ENCODE results near the gene LTBP1.
"Not testable (repeated sequence)": the region's sequence is repeated elsewhere in the genome, so short reads cannot be mapped to it uniquely, and the experiment has no call there.

Gene LTBP1

GRCh38 chr2:32915694-32916093 lies 31.1 kb upstream of the LTBP1 start:
- DNase-seq (ENCODE audit: insufficient read length), result no peak
- TF ChIP-seq POLR2AphosphoS5 (IDR thresholded peaks at IDR 0.05; ENCODE audit: low read depth, low read length) (no peak), TAF1 (IDR thresholded peaks at IDR 0.05; ENCODE audit: borderline replicate concordance, low read depth, low read length) (no peak), POLR2A (IDR thresholded peaks at IDR 0.05; ENCODE audit: low read depth, low read length) (no peak)
- FAIRE-seq, result no peak

GRCh38 chr2:32918774-32919173 lies 28.0 kb upstream of the LTBP1 start:
- no peak for TF ChIP-seq POLR2AphosphoS5 (IDR thresholded peaks at IDR 0.05; ENCODE audit: low read depth, low read length)
- no peak for TF ChIP-seq POLR2A (IDR thresholded peaks at IDR 0.05; ENCODE audit: low read depth, low read length)
- TF ChIP-seq TAF1 (IDR thresholded peaks at IDR 0.05; ENCODE audit: borderline replicate concordance, low read depth, low read length), result no peak
- FAIRE-seq (no peak), DNase-seq (ENCODE audit: insufficient read length) (no peak)

GRCh38 chr2:32919901-32920300 lies 26.9 kb upstream of the LTBP1 start:
- not testable (repeated sequence) for FAIRE-seq; DNase-seq (ENCODE audit: insufficient read length)

GRCh38 chr2:32921486-32921885 lies 25.3 kb upstream of the LTBP1 start:
- FAIRE-seq, result not testable (repeated sequence)

GRCh38 chr2:32922501-32922900 lies 24.3 kb upstream of the LTBP1 start:
- DNase-seq (ENCODE audit: insufficient read length) (no peak), FAIRE-seq (no peak)
- TF ChIP-seq TAF1 (IDR thresholded peaks at IDR 0.05; ENCODE audit: borderline replicate concordance, low read depth, low read length), result no peak
- no peak for TF ChIP-seq POLR2A (IDR thresholded peaks at IDR 0.05; ENCODE audit: low read depth, low read length)
- no peak for TF ChIP-seq POLR2AphosphoS5 (IDR thresholded peaks at IDR 0.05; ENCODE audit: low read depth, low read length)

More at GRCh38 chr2:32921486-32921885, 25.3 kb upstream of the LTBP1 start:
- DNase-seq (ENCODE audit: insufficient read length), result not testable (repeated sequence)

- DNase-seq (ENCODE audit: insufficient read length) (no peak), FAIRE-seq (no peak)
- TF ChIP-seq POLR2A (IDR thresholded peaks at IDR 0.05; ENCODE audit: low read depth, low read length) (no peak), TAF1 (IDR thresholded peaks at IDR 0.05; ENCODE audit: borderline replicate concordance, low read depth, low read length) (no peak), POLR2AphosphoS5 (IDR thresholded peaks at IDR 0.05; ENCODE audit: low read depth, low read length) (no peak)
Observed at GRCh38 chr2:32923109-32923508, 23.6 kb upstream of the LTBP1 start.

- FAIRE-seq (no peak), DNase-seq (ENCODE audit: insufficient read length) (no peak)
- TF ChIP-seq POLR2A (IDR thresholded peaks at IDR 0.05; ENCODE audit: low read depth, low read length) (no peak), POLR2AphosphoS5 (IDR thresholded peaks at IDR 0.05; ENCODE audit: low read depth, low read length) (no peak), TAF1 (IDR thresholded peaks at IDR 0.05; ENCODE audit: borderline replicate concordance, low read depth, low read length) (no peak)
Observed at GRCh38 chr2:32925283-32925815, 21.4 kb upstream of the LTBP1 start.

GRCh38 chr2:32925976-32926707 lies 20.6 kb upstream of the LTBP1 start:
- no peak for DNase-seq (ENCODE audit: insufficient read length)
- TF ChIP-seq POLR2AphosphoS5 (IDR thresholded peaks at IDR 0.05; ENCODE audit: low read depth, low read length) (no peak), TAF1 (IDR thresholded peaks at IDR 0.05; ENCODE audit: borderline replicate concordance, low read depth, low read length) (no peak), POLR2A (IDR thresholded peaks at IDR 0.05; ENCODE audit: low read depth, low read length) (no peak)
- no peak for FAIRE-seq

GRCh38 chr2:32926708-32927084 lies 20.1 kb upstream of the LTBP1 start:
- TF ChIP-seq TAF1 (IDR thresholded peaks at IDR 0.05; ENCODE audit: borderline replicate concordance, low read depth, low read length), result no peak
- no peak for TF ChIP-seq POLR2AphosphoS5 (IDR thresholded peaks at IDR 0.05; ENCODE audit: low read depth, low read length)
- TF ChIP-seq POLR2A (IDR thresholded peaks at IDR 0.05; ENCODE audit: low read depth, low read length), result no peak
- no peak for DNase-seq (ENCODE audit: insufficient read length)
- no peak for FAIRE-seq

GRCh38 chr2:32930436-32930835 lies 16.3 kb upstream of the LTBP1 start:
- FAIRE-seq (no peak), DNase-seq (ENCODE audit: insufficient read length) (no peak)
- TF ChIP-seq POLR2AphosphoS5 (IDR thresholded peaks at IDR 0.05; ENCODE audit: low read depth, low read length), result no peak
- TF ChIP-seq TAF1 (IDR thresholded peaks at IDR 0.05; ENCODE audit: borderline replicate concordance, low read depth, low read length), result no peak
- TF ChIP-seq POLR2A (IDR thresholded peaks at IDR 0.05; ENCODE audit: low read depth, low read length), result no peak

- no peak for DNase-seq (ENCODE audit: insufficient read length)
- no peak for FAIRE-seq
- no peak for TF ChIP-seq TAF1 (IDR thresholded peaks at IDR 0.05; ENCODE audit: borderline replicate concordance, low read depth, low read length)
- no peak for TF ChIP-seq POLR2AphosphoS5 (IDR thresholded peaks at IDR 0.05; ENCODE audit: low read depth, low read length)
- TF ChIP-seq POLR2A (IDR thresholded peaks at IDR 0.05; ENCODE audit: low read depth, low read length), result no peak
Observed at GRCh38 chr2:32931519-32931918, 15.2 kb upstream of the LTBP1 start.

GRCh38 chr2:32931945-32932709 lies 14.6 kb upstream of the LTBP1 start:
- no peak for DNase-seq (ENCODE audit: insufficient read length)
- no peak for FAIRE-seq
- TF ChIP-seq POLR2AphosphoS5 (IDR thresholded peaks at IDR 0.05; ENCODE audit: low read depth, low read length) (no peak), TAF1 (IDR thresholded peaks at IDR 0.05; ENCODE audit: borderline replicate concordance, low read depth, low read length) (no peak), POLR2A (IDR thresholded peaks at IDR 0.05; ENCODE audit: low read depth, low read length) (no peak)

Data from GM12892 (cell line).